ENCODE results near the gene PYHIN1.
A peak's percentile ranks its signal among the peaks of the same experiment; 100 is the strongest.

Gene PYHIN1

GRCh38 chr1:158931055-158931737 is at the start of gene PYHIN1:
TSS of gene PYHIN1 (plus strand) at chr1:158931552. CDS start at chr1:158936911, 5,359 bp downstream.
- DNase-seq: peak; percentile 19

- no peak for DNase-seq
Observed at GRCh38 chr1:158893654-158894053, 37.7 kb upstream of the PYHIN1 start.

- DNase-seq: no peak
Observed at GRCh38 chr1:158898722-158899121, 32.6 kb upstream of the PYHIN1 start.

- no peak for DNase-seq
Observed at GRCh38 chr1:158901623-158902022, 29.7 kb upstream of the PYHIN1 start.

- no peak for DNase-seq
Observed at GRCh38 chr1:158916085-158916484, 15.3 kb upstream of the PYHIN1 start.

- DNase-seq: no peak
Observed at GRCh38 chr1:158924677-158925076, 6.7 kb upstream of the PYHIN1 start.

- peak; percentile 47 for DNase-seq
Observed at GRCh38 chr1:158930504-158930903, 848 bp upstream of the PYHIN1 start.

GRCh38 chr1:158932171-158932570 is 819 bp downstream of the PYHIN1 start:
- peak; percentile 4 for DNase-seq

GRCh38 chr1:158933621-158934020 is 2.3 kb downstream of the PYHIN1 start:
- no peak for DNase-seq

- DNase-seq: no peak
Observed at GRCh38 chr1:158939180-158939579, 7.8 kb downstream of the PYHIN1 start.

GRCh38 chr1:158941317-158941716 is 10.0 kb downstream of the PYHIN1 start:
- DNase-seq: no peak

- no peak for DNase-seq
Observed at GRCh38 chr1:158942490-158942889, 11.1 kb downstream of the PYHIN1 start.

GRCh38 chr1:158943059-158943458 is 11.7 kb downstream of the PYHIN1 start:
- DNase-seq: no peak

GRCh38 chr1:158945061-158945460 is 13.7 kb downstream of the PYHIN1 start:
- DNase-seq: no peak

- no peak for DNase-seq
Observed at GRCh38 chr1:158946785-158947184, 15.4 kb downstream of the PYHIN1 start.

- no peak for DNase-seq
Observed at GRCh38 chr1:158951956-158952355, 20.6 kb downstream of the PYHIN1 start.

GRCh38 chr1:158952416-158952815 is 21.1 kb downstream of the PYHIN1 start:
- no peak for DNase-seq

GRCh38 chr1:158961178-158961577 is 29.8 kb downstream of the PYHIN1 start:
- no peak for DNase-seq

GRCh38 chr1:158962983-158963382 is 31.6 kb downstream of the PYHIN1 start:
- DNase-seq: no peak

- DNase-seq: no peak
Observed at GRCh38 chr1:158969166-158969565, 37.8 kb downstream of the PYHIN1 start.

GRCh38 chr1:158969855-158970254 is 38.5 kb downstream of the PYHIN1 start:
- DNase-seq: peak; percentile 23

GRCh38 chr1:158972841-158973240 is 41.5 kb downstream of the PYHIN1 start:
- DNase-seq: peak; percentile 10

GRCh38 chr1:158976219-158976618 is 44.9 kb downstream of the PYHIN1 start:
- no peak for DNase-seq

- DNase-seq: no peak
Observed at GRCh38 chr1:158978730-158979129, 47.4 kb downstream of the PYHIN1 start.

GRCh38 chr1:158979229-158979628 is 47.9 kb downstream of the PYHIN1 start:
- DNase-seq: no peak
